HL-60 (cell line): ENCODE data around the gene HNRNPAB.
A peak's percentile ranks its signal among the peaks of the same experiment; 100 is the strongest.

ENCODE experiments used
- CTCF ChIP-seq: IDR thresholded peaks from one replicate; pipeline ENCODE4 v1.5.1; 2011; ENCODE audit warnings: low read length, control low read depth, inconsistent platforms; ENCODE audit not compliant: insufficient read depth
- REST ChIP-seq: IDR thresholded peaks from 2 replicates; pipeline ENCODE4 v1.6.1; 2012; ENCODE audit warnings: low read depth; ENCODE audit not compliant: insufficient replicate concordance

GRCh38 chr5:178234750-178235587, 30.6 kb downstream of the HNRNPAB start:
- TF ChIP-seq REST (no peak), CTCF (peak; percentile 72)
